HG02852 (cell line): ENCODE measurements around the gene DPY30.
A peak's percentile ranks its signal among the peaks of the same experiment; 100 is the strongest.

Experiments used
- ATAC-seq: cut with Tn5 transposase; IDR thresholded peaks from one replicate; pipeline ENCODE4 v1.9.1; 2021; ENCODE audit warnings: mild to moderate bottlenecking, moderate library complexity; ENCODE audit not compliant: unreplicated experiment

DPY30 gene

DNA sequence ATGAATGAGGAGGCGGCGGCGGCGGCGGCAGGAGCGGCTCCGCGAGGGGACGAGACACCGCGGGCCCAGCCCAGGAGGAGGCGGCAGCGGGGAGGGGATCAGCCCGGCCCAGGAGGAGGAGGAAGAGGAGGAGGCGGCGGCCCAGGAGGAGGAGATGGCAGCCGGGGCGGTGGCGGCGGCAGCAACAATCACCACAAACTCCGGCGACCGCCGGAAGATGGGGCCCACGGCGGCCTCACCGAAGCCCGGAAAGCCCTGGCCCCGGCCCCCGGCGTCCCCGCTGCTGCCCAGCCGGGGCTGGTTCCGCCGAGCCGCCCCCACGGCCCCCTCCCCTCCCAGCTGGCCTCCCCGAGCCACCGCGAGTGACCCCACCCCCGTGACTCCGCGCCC is 29.3 kb downstream of the DPY30 start:
- ATAC-seq = peak; percentile 64

DNA sequence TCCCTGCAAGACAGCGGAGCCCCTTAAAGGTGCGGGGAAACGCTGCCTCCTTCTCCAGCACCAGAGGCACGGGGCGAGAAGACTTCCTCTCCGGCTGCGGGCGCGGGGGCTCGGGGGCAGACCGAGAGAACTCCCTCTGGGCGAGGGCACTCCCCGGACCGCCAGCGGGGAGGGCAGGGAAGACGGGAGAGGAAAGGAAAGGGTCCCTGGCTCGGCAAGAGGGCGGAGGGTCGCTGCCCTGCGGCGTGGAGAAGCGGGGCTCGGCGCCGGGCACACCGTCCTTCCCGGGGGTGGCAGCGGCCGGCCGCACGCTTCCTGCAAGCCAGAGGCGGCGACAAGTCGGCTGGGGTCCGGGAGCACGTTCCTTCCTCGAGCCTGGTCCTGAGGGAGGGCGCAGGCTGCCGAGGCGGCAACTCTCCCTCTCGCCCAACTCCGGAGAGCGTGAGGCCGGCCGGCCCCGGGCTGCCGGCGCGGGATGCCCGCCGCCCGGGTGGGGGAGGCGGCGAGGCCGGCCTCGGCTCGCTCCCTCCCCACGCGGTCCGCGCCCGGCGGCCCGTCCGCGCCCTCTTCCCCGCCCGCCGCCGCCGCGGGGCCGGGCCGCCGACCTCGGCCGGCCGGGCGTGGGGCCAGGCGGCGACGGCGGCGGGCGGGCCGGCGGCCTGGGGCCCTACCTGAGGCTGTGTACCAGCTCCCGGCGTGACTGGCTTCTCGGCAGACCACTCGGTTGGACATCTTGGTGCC is 29.9 kb downstream of the DPY30 start:
- peak; percentile 25 for ATAC-seq

DNA sequence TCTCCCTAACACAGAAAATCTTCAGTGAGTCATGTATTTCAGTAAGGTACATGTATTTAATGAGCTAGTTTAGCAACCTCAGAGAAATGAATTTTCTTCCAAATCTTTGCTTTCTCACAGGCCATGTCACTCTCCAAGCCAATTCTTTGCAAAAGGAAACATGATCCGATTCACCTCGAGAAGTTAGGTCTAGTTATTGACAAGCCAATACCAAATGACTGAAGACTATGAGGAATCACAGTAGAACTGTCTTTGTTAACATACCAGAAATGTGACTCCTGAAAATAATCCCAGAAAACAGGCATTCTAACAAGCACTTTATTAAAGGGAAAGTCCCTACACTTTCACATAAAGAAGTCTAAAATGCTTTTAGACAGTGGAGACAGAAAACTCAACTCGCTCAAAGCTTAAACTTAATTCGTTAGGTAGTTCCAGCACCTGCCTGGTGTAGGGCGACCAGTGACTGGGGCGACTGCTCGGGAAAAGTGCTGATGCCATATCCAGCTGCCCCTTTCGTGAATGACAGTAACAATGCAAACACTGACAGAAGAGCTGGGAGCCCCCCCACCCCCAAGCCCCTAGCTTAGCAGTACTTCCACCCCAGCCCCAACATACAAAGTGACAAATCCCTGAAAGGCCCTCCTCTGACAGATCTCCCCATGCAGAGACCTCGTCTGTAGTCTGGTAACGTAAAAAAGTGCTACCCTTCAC is 30.6 kb downstream of the DPY30 start:
- no peak for ATAC-seq

DNA sequence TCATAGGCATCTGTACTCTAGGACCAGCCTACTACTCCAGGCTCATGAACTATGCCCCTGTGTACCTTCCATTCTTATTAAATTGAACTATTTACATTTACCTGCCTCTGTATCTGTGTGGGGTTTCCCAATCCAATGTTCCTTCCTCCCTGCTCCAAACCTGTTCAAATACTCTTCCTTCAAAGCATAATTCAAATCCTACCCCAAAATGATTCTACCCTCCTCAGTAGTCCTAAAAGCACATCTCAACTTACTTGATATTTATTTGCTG is 32.5 kb downstream of the DPY30 start:
- ATAC-seq = no peak

DNA sequence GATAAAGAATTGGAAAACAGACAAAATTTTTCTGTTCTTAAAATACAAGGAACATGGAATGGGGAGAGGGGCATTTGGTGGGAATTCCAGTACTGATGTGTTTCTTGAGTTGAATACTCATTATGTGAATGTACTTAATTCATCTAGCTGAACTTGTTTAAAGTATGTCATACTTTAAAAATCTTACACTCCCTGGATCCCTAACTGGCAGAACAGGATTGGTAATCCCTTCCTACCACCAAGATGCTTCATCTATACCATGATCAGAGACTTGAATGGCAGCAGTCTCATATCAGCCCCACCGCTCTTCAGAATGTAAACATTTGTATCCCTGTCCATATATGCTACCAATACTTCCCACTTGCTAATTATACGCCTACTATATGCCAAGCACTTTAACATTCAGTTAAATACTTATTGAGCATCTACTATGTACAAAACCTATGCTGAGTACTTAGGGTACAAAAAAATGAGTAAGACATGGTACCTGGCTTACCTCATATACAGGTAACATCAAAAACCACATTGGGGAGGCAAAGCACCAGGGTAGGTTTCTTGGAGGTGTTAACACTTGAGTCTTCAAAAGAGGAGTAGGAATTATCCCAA is 34.1 kb downstream of the DPY30 start:
- ATAC-seq = no peak

DNA sequence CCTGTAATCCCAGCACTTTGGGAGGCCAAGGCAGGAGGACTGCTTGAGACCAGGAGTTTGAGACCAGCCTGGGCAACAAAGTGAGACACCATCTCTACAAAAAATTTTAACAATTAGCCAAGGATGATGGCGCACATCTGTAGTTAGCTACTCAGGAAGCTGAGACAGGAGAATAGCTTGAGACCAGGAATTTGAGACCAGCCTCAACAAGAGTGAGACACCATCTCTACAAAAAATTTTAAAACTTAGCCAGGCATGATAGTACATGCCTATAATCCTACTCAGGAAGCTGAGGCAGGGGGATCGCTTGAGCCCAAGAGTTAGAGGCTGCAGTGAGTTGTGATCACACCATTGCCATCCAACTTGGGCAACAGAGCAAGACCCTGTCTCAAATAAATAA is 35.8 kb downstream of the DPY30 start:
- no peak for ATAC-seq

DNA sequence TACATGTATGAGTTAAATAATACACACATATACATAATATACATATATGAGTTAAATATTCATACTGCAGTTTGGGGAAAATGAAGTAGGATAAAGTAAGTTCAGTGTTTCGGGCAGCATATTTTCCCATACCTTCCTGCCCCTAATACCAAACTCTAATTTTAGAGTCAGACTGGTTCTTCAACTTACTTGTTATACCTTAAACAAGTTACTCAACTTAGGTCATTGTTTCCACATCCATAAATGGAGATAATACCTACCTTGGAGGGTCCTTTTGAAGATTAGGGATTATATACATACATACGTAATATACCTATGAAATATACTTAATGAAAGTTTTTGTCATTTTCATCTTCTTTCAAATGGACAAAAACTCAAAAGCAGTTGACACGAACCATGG is 37.2 kb downstream of the DPY30 start:
- ATAC-seq = no peak

DNA sequence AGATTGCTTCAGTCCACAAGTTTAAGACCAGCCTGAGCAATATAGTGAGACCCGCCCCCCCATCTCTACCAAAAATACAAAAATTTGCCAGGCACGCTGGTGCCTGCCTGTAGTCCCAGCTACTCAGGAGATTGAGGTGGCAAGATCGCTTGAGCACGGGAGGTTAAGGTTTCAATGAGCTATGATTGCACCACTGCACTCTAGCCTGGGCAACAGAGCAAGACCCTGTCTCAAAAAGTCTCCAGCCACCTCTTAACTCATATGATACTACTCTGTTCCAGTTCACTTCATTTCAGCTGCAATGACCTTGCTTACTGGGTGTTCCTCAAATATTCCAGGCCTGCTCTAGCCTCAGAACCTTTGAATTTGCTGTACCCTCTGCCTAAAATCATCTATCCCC is 40.2 kb downstream of the DPY30 start:
- ATAC-seq = no peak

DNA sequence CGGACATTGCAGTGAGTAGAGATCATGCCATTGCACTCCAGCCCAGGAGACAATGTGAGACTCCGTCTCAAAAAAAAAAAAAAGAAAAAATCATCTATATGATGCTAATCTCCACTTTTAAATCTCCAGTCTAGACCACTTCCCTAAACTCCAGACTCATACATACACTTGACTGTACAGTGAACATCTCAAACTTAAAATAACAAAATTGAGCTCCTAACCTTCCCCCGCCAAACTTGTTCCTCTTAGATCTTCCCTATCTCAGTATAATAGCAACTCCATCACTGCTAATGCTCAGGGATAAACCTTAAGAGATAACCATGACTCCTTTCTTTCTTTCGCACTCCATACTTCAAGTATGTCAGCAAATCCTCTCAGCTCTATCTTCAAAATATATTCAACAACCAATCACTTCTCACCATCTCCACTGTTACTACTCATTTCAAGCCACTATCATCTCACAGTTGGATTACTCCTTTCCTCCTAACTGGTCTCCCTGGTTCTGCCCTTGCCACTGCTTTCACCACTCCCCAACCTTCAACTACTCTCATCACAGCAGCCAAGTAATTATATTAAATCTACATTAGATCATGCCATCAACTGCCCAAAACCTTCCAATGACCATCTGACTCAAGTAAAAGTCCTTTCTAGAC is 40.7 kb downstream of the DPY30 start:
- no peak for ATAC-seq

DNA sequence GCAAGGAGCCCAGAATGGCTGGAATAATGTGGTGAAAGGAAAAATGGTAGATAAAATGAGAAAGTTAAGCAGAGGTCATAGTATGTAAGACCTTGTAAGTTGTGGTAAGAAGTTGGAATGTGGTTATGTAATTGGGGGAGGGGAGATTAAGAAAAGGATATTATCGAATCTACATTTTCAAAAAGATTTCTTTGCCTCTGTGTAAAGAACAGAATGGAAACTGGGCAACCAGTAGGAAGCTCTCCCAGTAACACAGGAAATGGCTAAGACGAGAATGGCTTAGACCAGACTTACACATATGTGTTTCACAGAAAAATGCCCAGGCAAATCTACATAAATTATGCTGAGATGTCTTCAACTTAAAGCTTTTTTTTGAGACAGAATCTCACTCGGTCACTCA is 42.0 kb downstream of the DPY30 start:
- no peak for ATAC-seq

DNA sequence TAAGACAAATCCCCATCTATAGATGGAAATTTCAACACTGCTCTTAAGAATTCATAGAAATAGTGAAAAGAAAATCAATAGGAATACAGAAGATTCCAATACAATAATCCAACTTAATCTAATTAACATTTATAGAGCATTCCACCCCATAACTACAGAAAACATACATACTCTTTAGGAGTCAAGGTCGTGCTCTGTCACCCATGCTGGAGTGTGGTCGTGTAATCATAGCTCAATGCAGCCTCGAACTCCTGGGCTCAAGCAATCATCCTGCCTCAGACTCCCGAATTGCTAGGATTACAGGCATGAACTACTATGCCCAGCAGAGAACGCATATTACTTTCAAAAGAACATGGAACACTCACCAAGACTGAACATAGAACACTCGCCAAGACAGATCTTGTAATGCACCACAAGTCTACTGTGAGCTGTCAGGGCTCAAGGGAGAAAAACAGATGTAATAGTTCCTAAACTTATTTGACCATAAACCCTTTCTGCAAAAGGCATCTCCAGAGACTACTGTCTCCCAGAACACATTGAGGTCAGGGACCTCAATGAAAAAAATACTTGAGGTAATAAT is 42.9 kb downstream of the DPY30 start:
- ATAC-seq = no peak

DNA sequence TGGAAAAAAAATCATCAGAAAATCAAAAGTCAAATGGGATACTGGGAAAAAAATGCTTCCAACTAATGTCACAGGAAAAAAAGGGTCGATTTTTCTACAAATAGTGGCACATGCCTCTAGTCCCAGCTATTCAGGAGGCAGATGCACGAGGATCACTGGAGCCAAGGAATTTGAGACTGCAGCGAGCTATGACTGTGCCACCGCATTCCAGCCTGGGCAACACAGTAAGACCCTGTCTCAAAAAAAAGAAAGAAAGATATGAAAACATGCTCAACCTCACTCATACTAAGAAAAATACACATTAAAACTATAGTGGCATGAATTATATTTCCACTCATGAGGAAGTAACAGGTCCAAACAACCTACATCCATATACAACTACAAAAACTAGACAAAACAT is 46.7 kb downstream of the DPY30 start:
- no peak for ATAC-seq

DNA sequence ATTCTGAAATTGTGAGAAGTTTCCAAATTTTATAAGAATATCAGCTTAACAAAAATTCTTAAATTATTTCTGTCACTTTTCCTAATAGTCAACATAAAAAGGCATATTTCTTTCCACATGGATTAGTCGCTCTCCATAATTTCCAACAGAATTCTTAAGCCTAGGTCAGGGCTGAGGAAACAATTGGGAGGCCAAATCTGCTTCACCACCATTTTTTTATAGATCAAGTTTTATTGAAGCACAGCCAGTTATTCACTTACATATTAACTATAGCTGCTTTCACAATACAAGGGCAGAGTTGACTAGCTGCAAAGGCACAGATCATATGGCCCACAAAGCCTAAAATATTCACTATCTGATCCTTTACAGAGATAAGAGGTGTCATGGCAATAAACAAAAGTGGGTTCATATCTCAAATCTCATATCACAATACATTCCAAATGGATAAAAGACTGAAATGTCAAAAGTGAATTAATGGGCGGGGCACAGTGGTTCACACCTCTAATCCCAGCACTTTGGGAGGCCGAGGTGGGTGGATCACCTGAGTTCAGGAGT is 47.5 kb downstream of the DPY30 start:
- ATAC-seq = no peak

DNA sequence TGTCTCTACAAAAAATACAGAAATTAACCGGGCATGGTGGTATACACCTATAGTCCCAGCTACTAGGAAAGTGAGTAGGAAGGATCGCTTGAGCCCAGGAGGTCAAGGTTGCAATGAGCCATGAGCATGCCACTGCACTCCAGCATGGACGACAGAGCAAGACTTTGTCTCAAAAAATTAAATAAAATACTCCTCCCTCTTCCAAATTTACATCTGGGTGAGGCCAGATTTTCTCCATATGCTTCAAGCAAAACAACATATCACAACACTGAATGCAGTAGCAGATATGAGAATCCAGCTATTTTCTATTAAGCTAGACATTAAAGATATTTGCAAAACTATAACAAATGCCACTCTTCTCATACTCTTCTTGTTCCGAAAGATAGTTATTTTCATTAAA is 49.7 kb downstream of the DPY30 start:
- ATAC-seq = no peak

DNA sequence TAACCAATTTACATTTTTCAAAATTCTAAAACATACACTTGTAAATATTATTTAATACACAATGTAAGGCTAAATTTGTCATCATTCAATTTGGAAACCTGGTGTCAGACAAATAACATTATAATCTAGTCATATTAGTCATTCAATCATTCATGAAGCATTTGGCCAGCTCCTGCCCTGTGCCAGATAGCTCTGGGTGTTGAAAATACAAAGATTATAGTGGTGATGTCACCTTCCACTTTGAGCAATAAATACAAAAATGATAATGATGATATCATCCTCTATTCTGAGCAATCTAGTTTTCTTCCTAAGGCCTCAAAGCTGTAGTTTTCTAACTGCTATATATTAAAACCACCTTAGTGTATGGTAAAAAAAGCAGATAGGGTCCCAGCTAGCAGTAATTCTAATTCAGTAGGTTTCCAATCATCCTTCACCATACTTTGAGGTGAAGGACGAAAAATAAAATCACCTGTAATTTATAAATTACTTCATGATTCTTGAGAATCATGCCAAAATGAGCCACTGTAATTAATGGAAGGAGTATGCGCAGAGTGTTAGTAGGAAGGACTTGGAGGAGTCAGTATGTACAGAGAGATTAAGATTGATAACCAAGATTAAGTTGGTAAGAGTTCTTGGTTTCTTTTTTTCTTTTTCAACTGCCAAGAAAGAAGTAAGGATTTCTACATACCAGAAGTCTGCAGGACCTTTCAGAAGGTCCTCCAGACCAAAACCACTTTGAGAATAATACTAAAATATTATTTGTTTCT is 52.0 kb downstream of the DPY30 start:
- ATAC-seq = no peak

DNA sequence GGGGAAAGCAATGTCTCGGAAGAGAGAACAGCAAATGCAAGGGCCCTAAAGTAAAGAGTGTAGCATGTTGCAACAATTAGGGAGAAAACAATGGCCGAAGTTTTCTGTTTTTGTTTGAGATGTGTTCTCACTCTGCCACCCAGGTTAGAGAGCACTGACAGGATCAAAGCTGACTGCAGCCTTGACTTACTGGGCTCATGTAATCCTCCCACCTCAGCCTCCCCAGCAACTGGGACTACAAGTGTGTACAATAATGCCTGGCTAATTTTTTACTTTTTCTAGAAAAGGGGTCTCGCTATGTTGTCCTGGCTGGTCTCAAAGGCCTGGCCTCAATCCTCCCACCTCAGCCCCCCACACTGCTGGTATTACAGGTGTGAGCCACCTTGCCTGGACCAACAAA is 52.7 kb downstream of the DPY30 start:
- ATAC-seq = no peak

DNA sequence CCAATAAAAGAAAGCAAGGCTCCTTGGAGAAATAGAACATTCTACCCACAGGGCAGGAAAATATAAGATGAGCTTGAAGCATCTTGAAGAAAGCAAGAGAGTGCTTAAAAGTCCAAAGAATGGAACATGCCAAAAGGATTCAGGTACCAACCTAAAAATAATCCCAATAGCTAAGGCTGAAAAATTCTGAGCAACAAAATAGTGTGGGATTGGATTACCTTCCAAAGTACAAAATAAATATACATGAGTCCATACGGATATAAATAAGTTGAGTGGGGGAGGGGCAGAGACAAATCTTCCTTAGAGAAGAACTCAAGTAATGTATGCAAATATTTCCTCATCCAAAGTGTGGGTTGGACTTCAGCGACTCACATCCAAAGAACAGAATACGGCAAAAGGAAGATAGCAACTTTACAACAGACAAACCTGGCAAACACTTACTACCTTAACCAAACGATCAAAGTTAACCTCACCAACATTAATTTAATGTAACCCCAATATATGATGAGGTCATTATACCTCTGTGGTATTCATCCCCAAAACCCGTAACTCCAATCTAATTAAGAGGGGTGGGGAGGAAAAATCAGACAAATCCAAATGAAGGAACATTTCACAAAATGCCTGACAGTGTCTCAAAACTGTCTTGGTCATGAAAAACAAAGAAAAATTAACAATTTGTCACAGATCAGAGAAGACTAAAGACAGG is 55.7 kb downstream of the DPY30 start:
- no peak for ATAC-seq

DNA sequence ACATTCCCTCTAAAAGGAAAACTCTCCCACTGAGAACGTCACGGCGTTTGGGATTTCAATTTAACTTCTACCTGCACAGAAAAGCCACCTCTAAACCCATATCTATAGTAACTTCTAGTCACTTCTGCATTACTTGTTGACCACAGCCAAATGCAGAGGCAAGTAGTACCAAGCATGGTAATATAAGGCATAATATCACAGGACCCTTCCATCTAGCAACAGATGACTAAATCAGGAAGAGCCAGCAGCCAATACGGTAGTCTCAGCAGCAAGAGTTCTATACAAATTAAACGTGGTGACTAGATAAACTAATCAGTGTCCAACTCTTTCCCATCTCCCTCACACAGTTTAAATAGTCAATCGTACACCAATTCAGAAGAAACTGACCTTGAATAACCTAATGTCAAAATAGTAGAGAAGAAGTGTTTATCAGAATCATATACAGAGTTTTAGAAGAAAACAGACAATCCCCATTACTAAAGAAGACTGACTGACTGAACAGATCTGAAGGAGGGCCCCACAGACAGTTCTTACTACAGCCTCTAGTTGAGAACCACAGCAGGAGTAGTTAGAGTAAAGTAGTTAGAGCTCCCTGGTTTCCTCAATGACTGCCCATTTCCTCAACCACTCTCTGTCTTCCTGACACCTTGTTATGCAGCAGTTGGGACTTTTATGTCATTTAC is 58.8 kb downstream of the DPY30 start:
- peak; percentile 99 for ATAC-seq

DNA sequence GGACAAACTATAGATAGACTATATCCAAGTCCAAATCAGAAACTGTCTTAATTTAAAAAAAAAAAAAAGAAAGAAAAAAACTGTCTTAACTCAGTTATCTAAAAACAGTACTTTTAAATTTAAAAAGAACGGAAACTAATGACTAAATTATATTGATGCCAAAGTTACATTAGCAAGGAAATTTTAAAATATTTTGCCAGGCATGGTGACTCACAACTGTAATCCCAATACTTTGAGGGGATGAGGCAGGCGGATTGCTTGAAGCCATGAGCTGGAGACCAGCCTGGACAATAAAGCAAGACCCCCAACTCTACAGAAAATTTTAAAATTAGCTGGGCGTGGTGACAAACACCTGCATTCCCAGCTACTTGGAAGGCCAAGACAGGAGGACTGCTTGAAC is 59.6 kb downstream of the DPY30 start:
- no peak for ATAC-seq
